ENCODE data around the gene P2RY8. TPM values are rescaled to one million over a fixed set of nuclear protein-coding genes. Genes with fewer than 3 reads are reported as not detected.

P2RY8 gene
- total RNA-seq: not detected in 2 replicates

GRCh38 chrX:1537031-1537715 is at the start of gene P2RY8:
TSS of gene P2RY8 (minus strand) at chrX:1537185. CDS start at chrX:1466558, 70,627 bp downstream.

GRCh38 chrX:1452516-1453394 is 84.2 kb downstream of the P2RY8 start, which contains the start of gene ASMTL:
TSS of gene ASMTL (minus strand) at chrX:1452909. CDS start at chrX:1452840, 69 bp downstream.

Other genes starting within 250 kb of the P2RY8 start
- 10.1 and 17.8 TPM in 2 replicates for gene IL3RA, start 200.4 kb downstream of the P2RY8 start, total RNA-seq
- 224 and 283 TPM in 2 replicates for gene SLC25A6, start 145.1 kb downstream of the P2RY8 start, total RNA-seq
- gene ASMTL, start 84.3 kb downstream of the P2RY8 start, total RNA-seq: 20.6 and 23.9 TPM in 2 replicates
- gene AKAP17A, start 54.4 kb upstream of the P2RY8 start, total RNA-seq: 18.1 and 23.0 TPM in 2 replicates
- gene ASMT, start 77.9 kb upstream of the P2RY8 start, total RNA-seq: not detected in 2 replicates

All from thoracic aorta endothelial cell (primary cell).